ENCODE data around the gene EXD3. TPM values are rescaled to one million over a fixed set of nuclear protein-coding genes. Genes with fewer than 3 reads are reported as not detected.

The EXD3 gene
- total RNA-seq, 1 donor from 2014 or later = 24.5 TPM

- Mint-ChIP-seq H3K36me3 (ENCODE audit: unreplicated experiment) (no peaks in the 10 kb centered on the region), H3K9me3 (ENCODE audit: unreplicated experiment) (no peaks in the 10 kb centered on the region), H3K4me3 (ENCODE audit: unreplicated experiment) (no peak overlapping the region), H3K27ac (ENCODE audit: unreplicated experiment) (no peak overlapping the region), H3K4me1 (ENCODE audit: low read depth, unreplicated experiment) (no peaks in the 10 kb centered on the region), H3K27me3 (ENCODE audit: unreplicated experiment) (no peaks in the 10 kb centered on the region)
- peak; percentile 30 for DNase-seq
- no peak for TF ChIP-seq CTCF (IDR thresholded peaks at IDR 0.05; ENCODE audit: partially characterized antibody, unreplicated experiment)
These were observed 13.2 kb upstream of the EXD3 start for GRCh38 chr9:137435980-137436760.

- Mint-ChIP-seq H3K4me1 (ENCODE audit: low read depth, unreplicated experiment) (no peaks in the 10 kb centered on the region), H3K36me3 (ENCODE audit: unreplicated experiment) (no peaks in the 10 kb centered on the region), H3K9me3 (ENCODE audit: unreplicated experiment) (no peaks in the 10 kb centered on the region), H3K27me3 (ENCODE audit: unreplicated experiment) (no peaks in the 10 kb centered on the region), H3K4me3 (ENCODE audit: unreplicated experiment) (no peak overlapping the region), H3K27ac (ENCODE audit: unreplicated experiment) (no peak overlapping the region)
- no peak for DNase-seq
- no peak for TF ChIP-seq CTCF (IDR thresholded peaks at IDR 0.05; ENCODE audit: partially characterized antibody, unreplicated experiment)
These were observed 12.5 kb upstream of the EXD3 start for GRCh38 chr9:137435381-137435891.

DNA sequence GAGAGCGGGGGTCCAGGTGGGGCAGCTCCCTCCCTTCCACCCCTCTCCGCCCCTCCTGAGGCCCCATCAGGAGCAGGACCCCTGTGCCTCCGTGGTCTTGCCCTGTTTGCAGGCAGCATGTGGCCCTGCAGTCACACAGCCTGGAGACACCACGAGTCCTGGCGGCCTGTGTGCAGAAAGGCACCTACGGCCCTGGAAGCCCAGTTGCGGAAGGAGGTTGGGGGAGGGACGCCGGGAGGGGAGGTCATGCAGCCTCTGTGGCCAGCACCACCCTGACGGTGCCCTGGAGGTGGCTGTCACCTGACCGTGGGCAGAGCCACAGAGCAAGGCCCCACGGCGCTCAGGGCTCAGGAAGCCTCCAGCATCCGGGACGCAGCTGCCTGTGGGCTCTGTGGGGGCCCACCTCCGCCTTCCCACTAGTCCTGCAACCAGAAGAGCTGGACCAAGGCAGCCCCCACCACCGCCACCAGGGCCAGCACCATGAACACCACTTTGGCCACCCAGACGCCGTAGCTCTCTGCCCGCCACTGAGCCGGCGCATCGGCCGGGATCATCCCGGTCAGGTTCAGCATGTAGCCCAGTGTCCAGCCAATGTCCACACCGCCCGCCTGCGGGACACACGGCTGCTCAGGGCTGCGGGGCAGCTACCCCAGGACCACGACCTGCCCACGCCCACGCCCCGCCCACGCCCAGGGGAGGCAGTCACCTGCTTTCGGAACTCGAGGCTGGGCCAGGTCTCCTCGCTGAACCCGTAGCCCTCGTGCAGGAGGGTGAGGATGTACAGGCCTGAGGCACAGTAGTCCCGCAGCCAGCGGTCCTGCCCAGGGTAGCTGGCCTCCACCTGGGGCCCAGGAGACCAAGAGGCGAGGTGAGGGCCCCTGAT is 11.8 kb upstream of the EXD3 start:
- Mint-ChIP-seq H3K4me1 (ENCODE audit: low read depth, unreplicated experiment) (no peaks in the 10 kb centered on the region), H3K27me3 (ENCODE audit: unreplicated experiment) (no peaks in the 10 kb centered on the region), H3K9me3 (ENCODE audit: unreplicated experiment) (no peaks in the 10 kb centered on the region), H3K4me3 (ENCODE audit: unreplicated experiment) (no peak overlapping the region), H3K27ac (ENCODE audit: unreplicated experiment) (no peak overlapping the region), H3K36me3 (ENCODE audit: unreplicated experiment) (no peaks in the 10 kb centered on the region)
- TF ChIP-seq CTCF (IDR thresholded peaks at IDR 0.05; ENCODE audit: partially characterized antibody, unreplicated experiment) = no peak
- DNase-seq = no peak

- Mint-ChIP-seq H3K9me3 (ENCODE audit: unreplicated experiment) (no peaks in the 10 kb centered on the region), H3K36me3 (ENCODE audit: unreplicated experiment) (no peaks in the 10 kb centered on the region), H3K4me3 (ENCODE audit: unreplicated experiment) (no peak overlapping the region), H3K4me1 (ENCODE audit: low read depth, unreplicated experiment) (no peaks in the 10 kb centered on the region), H3K27ac (ENCODE audit: unreplicated experiment) (no peak overlapping the region), H3K27me3 (ENCODE audit: unreplicated experiment) (no peaks in the 10 kb centered on the region)
- DNase-seq = no peak
- no peak for TF ChIP-seq CTCF (IDR thresholded peaks at IDR 0.05; ENCODE audit: partially characterized antibody, unreplicated experiment)
These were observed 11.0 kb upstream of the EXD3 start for GRCh38 chr9:137433916-137434431.

All from glutamatergic neuron (in vitro differentiated cells).